ENCODE measurements around the gene STK32A. TPM values are rescaled to one million over a fixed set of nuclear protein-coding genes. Genes with fewer than 3 reads are reported as not detected.

The STK32A gene
- total RNA-seq, result 7.8 TPM

GRCh38 chr5:147234825-147235635, at the start of gene STK32A:
Gene STK32A (plus strand): TSS chr5:147235026. CDS start chr5:147239635, 4,609 bp downstream.

Small RNAs within 50 kb of the gene (small RNA-seq; reads per million reads assigned to genes)
- not detected for gene AC011373.1 (ENCODE audit: low replicate concordance)

All from parietal lobe (tissue), 2 donors.